Measurements from ENCODE around the gene LINGO4. TPM values are rescaled to one million over a fixed set of nuclear protein-coding genes. Genes with fewer than 3 reads are reported as not detected.

LINGO4 gene
- polyA plus RNA-seq, 1 donor (not counting 4 experiments of a cell fraction or from before 2014, with no cell fraction given) = not detected

DNA sequence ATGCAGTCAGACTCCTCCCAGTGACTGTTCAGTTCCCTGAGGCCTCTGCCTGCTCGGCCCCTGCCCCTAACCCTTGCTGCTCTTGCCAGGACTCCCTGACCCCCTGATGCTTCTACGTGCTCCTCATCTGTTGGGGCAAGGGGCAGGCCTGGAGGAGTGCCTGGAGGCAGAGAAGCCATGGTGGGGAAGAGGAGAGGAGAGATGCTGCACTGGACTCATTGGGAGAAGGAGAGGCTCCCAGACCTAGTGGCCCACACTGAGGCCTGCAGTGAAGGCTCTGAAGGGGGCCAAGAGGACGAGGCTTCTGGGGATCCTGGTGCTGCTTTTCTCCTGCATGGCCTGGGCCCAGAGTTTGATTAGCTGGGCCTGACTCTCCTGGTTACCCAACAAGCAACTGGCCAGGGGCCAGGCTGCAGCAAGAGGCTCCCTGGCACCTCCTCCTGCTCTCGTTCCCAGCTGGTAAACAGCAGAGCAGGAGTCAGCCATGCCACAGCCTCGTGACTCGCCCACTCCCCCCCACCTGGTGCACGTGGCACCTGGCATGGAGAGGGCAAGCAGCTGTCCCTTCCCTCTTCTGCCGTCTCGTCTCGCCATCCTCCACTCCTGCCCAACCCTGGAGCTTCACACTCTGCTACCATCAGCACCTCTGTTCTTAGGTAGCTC is 27.2 kb upstream of the LINGO4 start:
- no peaks in the 10 kb centered on the region for H3K36me3 ChIP-seq (ENCODE audit: control insufficient read depth in 2 of 2, extremely low read depth in 1 of 2, insufficient read depth in 2 of 2, low read length in 2 of 2)
- H2AFZ ChIP-seq (ENCODE audit: control insufficient read depth, low read length) = peak overlapping the region; percentile 26
- H3K9ac ChIP-seq (ENCODE audit: control insufficient read depth, extremely low read depth, insufficient read depth, low read length) = no peak overlapping the region
- H3K4me3 ChIP-seq (ENCODE audit: control insufficient read depth in 2 of 3, extremely low read depth in 1 of 3, insufficient read depth in 2 of 3, low read depth in 1 of 3, low read length in 3 of 3) = no peak overlapping the region
- H3K79me2 ChIP-seq (ENCODE audit: control insufficient read depth, insufficient read depth, low read length) = no peaks in the 10 kb centered on the region
- DNase-seq (ENCODE audit: low read depth, low spot score) (no peak), FAIRE-seq (no peak)
- H3K27ac ChIP-seq (ENCODE audit: control insufficient read depth, insufficient read depth, low read length) = no peak overlapping the region
- no peak for TF ChIP-seq EZH2 (IDR thresholded peaks at IDR 0.05; ENCODE audit: low read length)
- no peak for TF ChIP-seq CTCF (optimal IDR thresholded peaks at IDR 0.05 in 1 of 3, IDR thresholded peaks at IDR 0.05 in 1 of 3, conservative IDR thresholded peaks at IDR 0.05 in 1 of 3; ENCODE audit: extremely low read depth in 1 of 3, insufficient read depth in 2 of 3, low read length in 3 of 3)
- no peaks in the 10 kb centered on the region for H4K20me1 ChIP-seq (ENCODE audit: control insufficient read depth, extremely low read depth, insufficient read depth, low read length)
- peaks cover 37% of the 10 kb centered on the region for H3K4me1 ChIP-seq (ENCODE audit: control insufficient read depth, extremely low read depth, insufficient read depth, low read length)
- H3K9me3 ChIP-seq (ENCODE audit: control insufficient read depth, low read depth, low read length) = no peaks in the 10 kb centered on the region
- no peaks in the 10 kb centered on the region for H3K27me3 ChIP-seq (ENCODE audit: control insufficient read depth, extremely low read depth, insufficient read depth, low read length)
- H3K9me1 ChIP-seq (ENCODE audit: control insufficient read depth, extremely low read depth, insufficient read depth, low read length) = peaks cover 2% of the 10 kb centered on the region
- H3K4me2 ChIP-seq (ENCODE audit: control insufficient read depth, extremely low read depth, insufficient read depth, low read depth, low read length) = peak overlapping the region; percentile 5
- dilution Hi-C loops (cut with MboI; ENCODE audit: extremely low pct_ligation_motif_present, low sequenced_read_pairs) = no loop called here

DNA sequence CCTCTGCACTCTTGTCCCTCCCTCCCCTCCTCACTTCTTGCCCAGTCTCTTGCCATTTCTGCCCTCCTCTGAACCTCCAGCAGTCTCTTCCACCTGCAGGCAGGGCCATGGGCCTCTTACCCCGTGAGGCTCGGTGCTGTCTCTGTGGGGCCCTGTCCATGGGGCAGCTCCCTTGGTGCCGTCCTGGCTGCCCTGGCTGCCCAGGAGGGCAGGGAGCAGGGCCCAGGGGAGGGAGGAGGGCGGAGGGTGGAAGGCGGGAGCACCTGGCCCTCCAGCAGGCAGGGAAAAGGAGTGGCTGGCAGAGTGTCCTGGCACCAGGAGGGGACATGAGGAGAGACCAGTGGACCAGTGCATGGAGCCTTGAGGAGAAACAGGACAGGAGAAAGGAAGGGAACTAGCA is 26.4 kb upstream of the LINGO4 start, which contains the start of gene RORC:
RORC (minus strand) TSS at position 198 of the 400 bp plus-strand sequence; CDS start at position 160, 38 bp downstream.
- Histone ChIP-seq H3K9me1 (ENCODE audit: control insufficient read depth, extremely low read depth, insufficient read depth, low read length) (no peaks in the 10 kb centered on the region), H2AFZ (ENCODE audit: control insufficient read depth, low read length) (peak within 1 kb of the TSS; percentile 54), H3K9me3 (ENCODE audit: control insufficient read depth, low read depth, low read length) (no peaks in the 10 kb centered on the region), H3K4me3 (ENCODE audit: control insufficient read depth in 2 of 3, extremely low read depth in 1 of 3, insufficient read depth in 2 of 3, low read depth in 1 of 3, low read length in 3 of 3) (no peak within 1 kb of the TSS), H3K9ac (ENCODE audit: control insufficient read depth, extremely low read depth, insufficient read depth, low read length) (no peak within 1 kb of the TSS), H4K20me1 (ENCODE audit: control insufficient read depth, extremely low read depth, insufficient read depth, low read length) (no peaks in the 10 kb centered on the region), H3K4me1 (ENCODE audit: control insufficient read depth, extremely low read depth, insufficient read depth, low read length) (peaks cover 28% of the 10 kb centered on the region), H3K27ac (ENCODE audit: control insufficient read depth, insufficient read depth, low read length) (no peak within 1 kb of the TSS), H3K79me2 (ENCODE audit: control insufficient read depth, insufficient read depth, low read length) (no peaks in the 10 kb centered on the region), H3K4me2 (ENCODE audit: control insufficient read depth, extremely low read depth, insufficient read depth, low read depth, low read length) (peak within 1 kb of the TSS; percentile 6), H3K27me3 (ENCODE audit: control insufficient read depth, extremely low read depth, insufficient read depth, low read length) (no peaks in the 10 kb centered on the region), H3K36me3 (ENCODE audit: control insufficient read depth in 2 of 2, extremely low read depth in 1 of 2, insufficient read depth in 2 of 2, low read length in 2 of 2) (no peaks in the 10 kb centered on the region)
- TF ChIP-seq CTCF (optimal IDR thresholded peaks at IDR 0.05 in 1 of 3, IDR thresholded peaks at IDR 0.05 in 1 of 3, conservative IDR thresholded peaks at IDR 0.05 in 1 of 3; ENCODE audit: extremely low read depth in 1 of 3, insufficient read depth in 2 of 3, low read length in 3 of 3) (no peak), EZH2 (IDR thresholded peaks at IDR 0.05; ENCODE audit: low read length) (no peak)
- dilution Hi-C loops (cut with MboI; ENCODE audit: extremely low pct_ligation_motif_present, low sequenced_read_pairs) = no loop called here
- no peak for DNase-seq (ENCODE audit: low read depth, low spot score)
- FAIRE-seq = no peak

All from keratinocyte (primary cell).